Measurements from ENCODE around the gene FDX2.

The FDX2 gene

DNA sequence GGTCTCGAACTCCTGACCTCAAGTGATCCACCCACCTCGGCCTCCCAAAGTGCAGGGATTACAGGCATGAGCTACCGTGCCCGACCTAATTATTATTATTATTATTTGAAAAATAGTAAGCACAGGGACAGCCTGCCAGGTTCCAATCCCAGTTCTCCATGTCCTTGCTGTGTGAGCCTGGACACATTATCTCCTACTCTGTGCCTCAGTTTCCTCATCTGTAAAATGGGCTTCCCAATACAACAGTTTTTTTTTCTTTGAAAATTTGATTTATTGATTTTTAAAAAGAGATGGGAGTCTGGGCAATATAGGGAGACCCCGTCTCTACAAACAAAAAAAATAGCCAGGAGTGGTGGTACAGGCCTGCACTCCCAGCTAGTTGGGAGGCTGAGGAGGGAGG is 9.5 kb downstream of the FDX2 start:
- no peak for DNase-seq (ENCODE audit: extremely low read depth in 1 of 2, low read depth in 1 of 2)

GRCh38 chr19:10305139-10305806 is 10.5 kb downstream of the FDX2 start:
- DNase-seq (ENCODE audit: extremely low read depth in 1 of 2, low read depth in 1 of 2): no peak

DNA sequence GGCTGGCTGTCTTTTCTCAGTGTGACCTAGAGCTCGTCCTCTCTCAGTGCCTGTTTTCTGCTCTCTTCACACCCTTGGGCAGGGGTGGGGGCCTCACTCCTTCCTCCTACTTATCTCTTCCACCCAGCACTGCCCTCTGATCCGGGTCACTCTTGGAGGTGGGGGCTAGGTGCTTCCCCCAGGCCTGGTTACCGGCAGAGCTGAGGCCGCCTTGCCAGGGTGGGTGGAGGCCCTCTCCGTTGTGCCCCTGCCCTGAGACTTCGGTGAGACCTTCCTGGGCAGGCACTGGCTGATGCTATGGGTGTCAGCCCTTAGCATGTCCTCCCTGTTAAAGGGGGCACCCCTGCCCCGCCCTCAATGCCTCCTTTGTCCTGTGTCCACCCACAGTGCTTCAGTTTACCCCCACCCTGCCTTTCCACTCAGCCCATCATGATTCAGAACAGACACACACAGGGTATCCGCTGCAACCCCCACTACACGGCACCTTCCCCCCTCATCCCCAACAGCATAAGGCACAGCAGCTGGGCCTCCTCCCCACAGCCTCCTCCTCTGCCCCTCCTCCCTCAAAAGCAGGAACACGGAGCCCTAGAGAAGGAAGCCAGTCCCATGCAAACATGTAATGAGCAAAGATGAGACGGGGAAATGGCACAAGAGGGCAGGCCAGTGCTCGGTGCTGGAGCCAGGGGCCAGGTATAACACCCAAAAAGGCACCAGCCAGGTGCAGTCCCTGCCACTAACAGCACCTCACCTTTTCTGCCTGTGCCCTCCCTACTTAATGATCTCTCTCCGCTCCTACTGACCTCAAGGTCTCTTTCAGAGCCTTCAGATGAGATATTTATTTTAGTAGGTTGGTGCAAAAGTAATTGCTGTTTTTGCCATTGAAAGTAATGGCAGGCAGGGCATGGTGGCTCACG is 16.0 kb downstream of the FDX2 start:
- DNase-seq (ENCODE audit: extremely low read depth in 1 of 2, low read depth in 1 of 2): no peak

DNA sequence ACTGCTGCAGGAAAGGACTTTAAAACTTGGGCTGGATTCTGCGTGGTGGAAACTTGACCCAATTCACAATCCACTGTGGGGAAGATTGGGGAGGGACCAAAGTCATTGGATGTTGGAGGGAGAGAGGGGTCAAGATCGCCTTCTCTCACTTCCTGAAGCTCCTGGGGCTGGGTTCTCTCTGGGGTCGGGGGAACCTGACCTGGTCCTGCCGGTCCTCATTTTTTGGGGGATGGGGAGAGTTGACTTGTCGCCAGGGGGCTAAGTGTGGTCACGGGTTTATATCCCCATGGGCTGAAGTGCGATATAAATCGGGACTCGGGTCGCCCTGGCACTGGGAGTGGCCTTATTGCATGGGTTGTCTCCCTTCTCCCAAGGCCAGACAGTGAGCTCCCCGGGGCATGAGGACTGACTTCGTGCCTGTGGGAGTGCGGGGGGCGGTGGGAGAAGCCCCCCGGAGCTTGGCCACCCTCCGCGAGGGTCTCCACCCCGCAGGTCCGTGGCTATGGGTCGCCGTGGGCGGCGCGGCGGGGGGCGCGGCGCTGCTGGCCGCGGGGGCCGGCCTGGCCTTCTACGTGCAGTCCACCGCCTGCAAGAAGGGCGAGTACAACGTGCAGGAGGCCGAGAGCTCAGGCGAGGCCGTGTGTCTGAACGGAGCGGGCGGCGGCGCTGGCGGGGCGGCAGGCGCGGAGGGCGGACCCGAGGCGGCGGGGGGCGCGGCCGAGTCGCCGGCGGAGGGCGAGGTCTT is 19.8 kb downstream of the FDX2 start:
- no peak for DNase-seq (ENCODE audit: extremely low read depth in 1 of 2, low read depth in 1 of 2)

DNA sequence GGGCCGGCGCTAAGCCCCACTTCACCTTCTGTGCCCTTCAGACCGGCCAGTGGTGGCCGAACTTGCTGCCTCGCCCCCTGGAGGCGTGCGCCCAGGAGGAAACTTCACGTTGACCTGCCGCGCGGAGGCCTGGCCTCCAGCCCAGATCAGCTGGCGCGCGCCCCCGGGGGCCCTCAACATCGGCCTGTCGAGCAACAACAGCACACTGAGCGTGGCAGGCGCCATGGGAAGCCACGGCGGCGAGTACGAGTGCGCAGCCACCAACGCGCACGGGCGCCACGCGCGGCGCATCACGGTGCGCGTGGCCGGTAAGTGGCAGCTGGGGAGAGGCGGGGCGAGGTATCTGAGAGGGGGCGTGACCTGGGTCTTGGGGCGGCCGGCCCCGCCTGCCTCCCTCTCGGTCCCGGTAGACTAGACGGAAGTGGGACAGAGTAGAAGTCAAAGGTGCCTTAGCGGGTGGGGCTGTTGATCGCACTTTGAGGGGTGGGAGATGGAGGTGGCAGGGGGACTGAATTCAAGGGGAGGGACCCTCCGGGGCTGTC is 20.4 kb downstream of the FDX2 start:
- DNase-seq (ENCODE audit: extremely low read depth in 1 of 2, low read depth in 1 of 2): peak; percentile 28 to 48

DNA sequence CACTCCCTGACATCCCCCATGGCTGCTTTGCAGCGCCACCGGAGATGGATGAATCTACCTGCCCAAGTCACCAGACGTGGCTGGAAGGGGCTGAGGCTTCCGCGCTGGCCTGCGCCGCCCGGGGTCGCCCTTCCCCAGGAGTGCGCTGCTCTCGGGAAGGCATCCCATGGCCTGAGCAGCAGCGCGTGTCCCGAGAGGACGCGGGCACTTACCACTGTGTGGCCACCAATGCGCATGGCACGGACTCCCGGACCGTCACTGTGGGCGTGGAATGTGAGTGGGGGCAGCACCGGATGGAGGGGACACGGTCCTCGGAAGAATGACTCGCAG is 21.5 kb downstream of the FDX2 start:
- DNase-seq (ENCODE audit: extremely low read depth in 1 of 2, low read depth in 1 of 2): no peak

DNA sequence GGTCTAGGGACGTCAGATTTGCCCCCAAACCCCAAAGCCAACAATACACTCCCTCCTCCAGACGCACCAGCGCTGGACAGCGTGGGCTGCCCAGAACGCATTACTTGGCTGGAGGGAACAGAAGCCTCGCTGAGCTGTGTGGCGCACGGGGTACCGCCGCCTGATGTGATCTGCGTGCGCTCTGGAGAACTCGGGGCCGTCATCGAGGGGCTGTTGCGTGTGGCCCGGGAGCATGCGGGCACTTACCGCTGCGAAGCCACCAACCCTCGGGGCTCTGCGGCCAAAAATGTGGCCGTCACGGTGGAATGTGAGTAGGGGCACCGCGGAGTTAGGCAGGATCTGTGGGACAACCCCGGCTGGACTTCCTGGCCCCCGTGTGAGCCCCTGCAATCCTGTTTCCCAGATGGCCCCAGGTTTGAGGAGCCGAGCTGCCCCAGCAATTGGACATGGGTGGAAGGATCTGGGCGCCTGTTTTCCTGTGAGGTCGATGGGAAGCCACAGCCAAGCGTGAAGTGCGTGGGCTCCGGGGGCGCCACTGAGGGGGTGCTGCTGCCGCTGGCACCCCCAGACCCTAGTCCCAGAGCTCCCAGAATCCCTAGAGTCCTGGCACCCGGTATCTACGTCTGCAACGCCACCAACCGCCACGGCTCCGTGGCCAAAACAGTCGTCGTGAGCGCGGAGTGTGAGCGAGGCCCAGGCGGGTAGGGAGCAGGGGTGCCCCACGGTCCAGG is 22.0 kb downstream of the FDX2 start:
- no peak for DNase-seq (ENCODE audit: extremely low read depth in 1 of 2, low read depth in 1 of 2)

- DNase-seq (ENCODE audit: extremely low read depth in 1 of 2, low read depth in 1 of 2): no peak
Observed at GRCh38 chr19:10292789-10293636, 22.8 kb downstream of the FDX2 start.

DNA sequence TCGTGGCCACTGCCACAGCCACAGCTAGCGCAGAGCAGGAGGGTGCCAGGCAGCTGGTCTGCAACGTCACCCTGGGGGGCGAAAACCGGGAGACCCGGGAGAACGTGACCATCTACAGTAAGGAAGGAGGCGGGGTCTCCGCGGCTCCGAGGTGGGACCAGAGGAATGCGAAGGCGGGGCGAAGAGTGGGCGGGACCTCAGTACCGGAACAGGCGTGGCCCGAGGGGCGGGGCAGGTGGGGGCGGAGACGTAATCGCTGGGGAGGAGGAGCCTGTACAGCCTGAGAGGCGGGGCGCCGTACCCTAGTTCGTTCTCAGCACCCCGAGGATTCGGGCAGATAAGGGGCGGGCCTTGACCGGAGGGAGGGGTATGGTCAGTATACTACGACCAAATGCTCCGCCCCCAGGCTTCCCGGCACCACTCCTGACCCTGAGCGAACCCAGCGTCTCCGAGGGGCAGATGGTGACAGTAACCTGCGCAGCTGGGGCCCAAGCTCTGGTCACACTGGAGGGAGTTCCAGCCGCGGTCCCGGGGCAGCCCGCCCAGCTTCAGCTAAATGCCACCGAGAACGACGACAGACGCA is 23.5 kb downstream of the FDX2 start:
- DNase-seq (ENCODE audit: extremely low read depth in 1 of 2, low read depth in 1 of 2): peak; percentile 23 to 60

- no peak for DNase-seq (ENCODE audit: extremely low read depth in 1 of 2, low read depth in 1 of 2)
Observed at GRCh38 chr19:10291554-10292205, 24.1 kb downstream of the FDX2 start.

GRCh38 chr19:10290876-10291553 is 24.8 kb downstream of the FDX2 start:
- no peak for DNase-seq (ENCODE audit: extremely low read depth in 1 of 2, low read depth in 1 of 2)

DNA sequence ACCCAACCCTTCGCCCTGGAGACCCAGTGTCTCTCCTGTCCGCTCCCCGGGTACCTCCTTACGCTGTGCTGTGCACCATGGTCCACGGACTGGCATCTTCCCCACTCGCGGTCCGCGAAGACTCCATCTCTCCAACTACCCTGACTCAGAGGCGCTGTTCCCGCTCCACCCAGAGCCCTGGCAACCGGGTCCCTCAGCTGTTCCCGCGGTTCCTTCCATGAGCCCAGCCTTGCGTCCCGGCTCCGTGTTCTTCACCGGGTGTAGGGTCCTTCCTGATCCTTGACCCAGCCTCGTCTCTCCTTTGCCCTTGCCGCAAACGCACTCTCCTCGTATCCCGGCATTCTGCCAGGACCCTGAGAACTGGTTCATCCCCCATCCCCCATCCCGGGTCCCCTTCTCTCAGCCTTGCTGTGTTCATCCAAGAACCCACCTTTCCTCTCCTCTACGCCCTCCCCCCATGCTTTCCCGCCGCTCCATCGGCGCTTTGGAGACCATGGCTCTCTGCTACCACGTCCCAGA is 25.4 kb downstream of the FDX2 start:
- DNase-seq (ENCODE audit: extremely low read depth in 1 of 2, low read depth in 1 of 2): no peak

DNA sequence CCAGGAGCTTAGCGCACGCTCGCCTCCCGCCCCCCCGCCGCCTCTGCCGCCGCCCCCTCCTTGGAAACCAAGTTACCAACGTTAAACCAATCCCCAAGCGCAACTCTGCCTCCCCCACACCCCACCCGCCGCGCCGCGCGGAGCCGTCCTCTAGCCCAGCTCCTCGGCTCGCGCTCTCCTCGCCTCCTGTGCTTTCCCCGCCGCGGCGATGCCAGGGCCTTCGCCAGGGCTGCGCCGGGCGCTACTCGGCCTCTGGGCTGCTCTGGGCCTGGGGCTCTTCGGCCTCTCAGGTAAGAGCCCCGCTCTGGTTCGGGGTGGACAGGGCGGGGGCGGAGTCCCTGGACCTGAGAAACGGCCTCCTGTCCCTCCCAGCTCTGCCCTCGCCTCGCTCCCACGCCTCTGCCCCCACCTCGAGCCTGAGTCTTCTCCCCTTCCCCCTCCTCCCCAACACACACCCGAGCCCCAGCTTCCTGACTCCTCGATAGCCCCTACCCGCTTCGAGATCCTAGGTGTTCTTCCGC is 25.9 kb downstream of the FDX2 start, which contains the start of gene ICAM5:
Gene ICAM5, plus strand, starts transcription at position 117 of the 521 bp plus-strand sequence. Its CDS starts 92 bp downstream, at position 209.
- DNase-seq (ENCODE audit: extremely low read depth in 1 of 2, low read depth in 1 of 2): no peak

GRCh38 chr19:10289167-10289835 is 26.5 kb downstream of the FDX2 start:
- no peak for DNase-seq (ENCODE audit: extremely low read depth in 1 of 2, low read depth in 1 of 2)

DNA sequence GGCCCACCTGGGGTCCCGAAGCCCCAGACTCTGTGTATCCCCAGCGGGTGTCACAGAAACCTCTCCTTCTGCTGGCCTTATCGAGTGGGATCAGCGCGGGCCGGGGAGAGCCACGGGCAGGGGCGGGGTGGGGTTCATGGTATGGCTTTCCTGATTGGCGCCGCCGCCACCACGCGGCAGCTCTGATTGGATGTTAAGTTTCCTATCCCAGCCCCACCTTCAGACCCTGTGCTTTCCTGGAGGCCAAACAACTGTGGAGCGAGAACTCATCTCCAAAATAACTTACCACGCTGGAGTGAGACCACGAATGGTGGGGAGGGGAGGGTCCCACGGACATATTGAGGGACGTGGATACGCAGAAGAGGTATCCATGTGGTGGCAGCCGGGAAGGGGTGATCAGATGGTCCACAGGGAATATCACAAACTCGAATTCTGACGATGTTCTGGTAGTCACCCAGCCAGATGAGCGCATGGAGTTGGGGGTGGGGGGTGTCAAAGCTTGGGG is 27.1 kb downstream of the FDX2 start:
- DNase-seq (ENCODE audit: extremely low read depth in 1 of 2, low read depth in 1 of 2): no peak

GRCh38 chr19:10286803-10287737 is 28.7 kb downstream of the FDX2 start, which contains the start of gene ICAM4:
Gene ICAM4, plus strand, starts transcription at chr19:10286955. Its CDS starts 58 bp downstream, at chr19:10287013.
- DNase-seq (ENCODE audit: extremely low read depth in 1 of 2, low read depth in 1 of 2): no peak
